CD4-positive, alpha-beta T cell treated with Interleukin-21 for 1 hour (primary cell): ENCODE measurements around the gene GRAMD2B.
"Not testable (repeated sequence)": the region's sequence is repeated elsewhere in the genome, so short reads cannot be mapped to it uniquely, and the experiment has no call there.

Source experiments
- DNase-seq: peaks from one replicate; pipeline ENCODE4 v3.0.0-alpha.2; 2020

Gene GRAMD2B

GRCh38 chr5:126516133-126516532 is 92.9 kb downstream of the GRAMD2B start:
- no peak for DNase-seq

GRCh38 chr5:126516852-126517251 is 93.6 kb downstream of the GRAMD2B start:
- DNase-seq, result no peak

DNA sequence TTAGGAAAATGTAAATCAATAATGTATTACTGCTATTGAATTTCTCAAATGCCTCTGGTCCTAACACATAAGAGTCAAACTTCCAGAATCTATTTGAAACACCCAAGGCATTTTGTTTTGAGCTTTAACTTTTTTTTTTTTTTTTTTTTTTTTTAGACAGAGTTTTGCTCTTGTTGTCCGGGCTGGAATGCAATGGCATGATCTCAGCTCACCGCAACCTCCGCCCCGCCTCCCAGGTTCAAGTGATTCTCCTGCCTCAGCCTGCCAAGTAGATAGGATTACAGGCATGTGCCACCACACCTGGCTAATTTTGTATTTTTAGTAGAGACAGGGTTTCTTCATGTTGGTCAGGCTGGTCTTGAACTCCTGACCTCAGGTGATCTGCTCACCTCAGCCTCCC is 96.0 kb downstream of the GRAMD2B start:
- not testable (repeated sequence) for DNase-seq

GRCh38 chr5:126519637-126520592 is 96.7 kb downstream of the GRAMD2B start:
- no peak for DNase-seq

DNA sequence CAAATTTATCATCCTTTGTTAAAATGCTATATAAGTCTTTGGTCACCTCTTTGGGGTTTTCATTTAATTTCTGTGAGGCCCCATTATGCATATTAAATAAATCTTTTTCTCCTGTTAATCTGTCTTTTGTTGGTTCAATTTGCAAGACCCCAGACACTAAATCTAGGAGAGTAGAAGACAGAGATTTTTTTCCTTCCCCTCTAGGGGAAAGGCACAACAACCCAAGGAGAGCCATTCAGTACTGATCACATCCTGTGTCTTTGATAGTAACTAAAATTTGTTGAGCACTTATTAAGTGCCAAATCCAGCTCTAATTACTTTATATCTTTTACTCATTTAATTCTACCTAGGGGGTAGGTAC is 97.4 kb downstream of the GRAMD2B start:
- DNase-seq, result no peak

DNA sequence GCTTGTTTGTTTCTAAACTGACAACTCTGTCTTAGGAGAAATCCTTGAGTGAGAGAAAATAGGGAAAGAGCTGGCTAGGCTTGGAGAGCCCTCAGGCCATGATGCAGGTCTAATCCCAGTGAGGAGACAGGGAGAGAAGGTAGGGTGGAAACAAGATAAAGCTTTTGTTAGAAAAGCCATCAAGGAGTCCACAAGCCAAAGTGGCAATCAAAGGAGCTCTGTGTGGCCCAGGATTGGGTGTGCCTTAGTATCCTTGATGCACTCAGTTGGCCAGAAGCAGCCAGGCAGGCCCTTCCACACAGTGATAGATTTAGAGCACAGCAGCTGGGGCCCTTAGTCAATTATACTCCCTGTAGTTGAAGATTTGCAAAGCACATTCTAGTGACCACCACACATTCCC is 97.9 kb downstream of the GRAMD2B start:
- DNase-seq, result no peak

GRCh38 chr5:126523818-126524510 is 100.8 kb downstream of the GRAMD2B start:
- DNase-seq, result no peak

DNA sequence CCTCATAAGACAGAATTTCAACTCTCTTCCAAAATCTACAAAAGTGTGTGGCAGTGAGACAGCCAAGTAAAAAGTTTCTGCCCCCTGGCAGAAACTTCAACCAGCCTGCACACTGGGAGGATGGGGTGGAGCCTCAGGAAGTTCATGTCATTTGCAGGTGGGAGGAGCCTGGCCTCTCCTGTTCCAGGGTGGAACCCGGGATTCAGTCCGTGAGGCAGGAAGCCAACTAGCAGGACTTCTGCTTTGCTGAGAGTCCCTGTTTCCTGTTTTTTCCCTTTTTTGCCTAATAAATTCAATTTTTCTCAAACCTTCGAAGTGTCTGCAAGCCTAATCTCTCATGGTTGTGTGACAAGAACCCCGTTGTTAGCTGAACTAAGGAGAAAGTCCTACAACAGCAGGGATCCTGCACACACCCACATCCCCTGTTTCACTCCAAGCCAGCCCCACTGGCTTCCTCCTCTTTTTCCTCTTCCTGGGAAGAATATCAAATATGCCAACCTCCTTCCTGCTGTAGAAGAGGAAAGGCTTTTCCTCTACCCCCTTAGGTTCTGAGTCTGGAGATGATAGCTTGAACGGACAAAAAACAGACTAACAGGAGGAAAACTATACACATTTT is 102.5 kb downstream of the GRAMD2B start:
- DNase-seq, result no peak

DNA sequence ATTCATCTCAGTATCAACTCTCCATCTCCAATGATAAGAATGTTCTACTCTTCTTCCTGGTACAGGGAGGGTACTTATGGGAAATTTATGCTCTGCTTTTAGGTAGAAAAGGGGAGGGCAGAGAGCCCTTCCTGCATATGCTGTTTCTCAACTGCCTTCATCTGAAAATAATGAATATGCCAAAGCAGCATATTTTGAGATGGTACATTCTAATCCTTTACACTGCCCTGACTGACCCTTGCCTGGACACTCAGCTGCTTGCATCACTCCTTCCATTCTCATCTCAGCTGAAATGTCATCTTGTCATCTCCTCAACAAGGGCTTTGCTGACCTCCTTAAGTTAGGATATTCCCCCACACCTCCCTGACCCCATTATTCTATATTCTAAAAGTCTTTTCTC is 103.3 kb downstream of the GRAMD2B start:
- DNase-seq, result no peak

GRCh38 chr5:126527158-126527557 is 103.9 kb downstream of the GRAMD2B start:
- no peak for DNase-seq

DNA sequence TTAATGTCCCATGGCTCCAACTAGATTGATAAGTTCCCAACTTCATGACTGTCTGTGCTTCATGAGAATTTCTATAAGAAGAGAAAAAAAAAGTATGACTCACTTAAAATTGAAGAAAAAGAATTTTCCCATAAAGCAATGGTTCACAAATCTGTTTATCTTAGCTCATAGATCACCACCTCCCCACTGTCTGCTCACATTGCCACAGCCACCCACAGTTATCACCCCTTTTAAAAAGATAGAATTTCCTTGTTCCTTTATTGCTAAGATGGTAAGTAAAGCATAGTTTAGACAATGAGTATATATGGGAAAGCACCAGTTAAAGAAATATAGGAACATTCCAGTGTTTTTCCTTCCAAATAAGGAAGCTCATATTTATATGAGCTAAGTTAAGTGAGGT is 104.7 kb downstream of the GRAMD2B start:
- no peak for DNase-seq

- no peak for DNase-seq
Measured at GRCh38 chr5:126531543-126532120, 108.4 kb downstream of the GRAMD2B start.

DNA sequence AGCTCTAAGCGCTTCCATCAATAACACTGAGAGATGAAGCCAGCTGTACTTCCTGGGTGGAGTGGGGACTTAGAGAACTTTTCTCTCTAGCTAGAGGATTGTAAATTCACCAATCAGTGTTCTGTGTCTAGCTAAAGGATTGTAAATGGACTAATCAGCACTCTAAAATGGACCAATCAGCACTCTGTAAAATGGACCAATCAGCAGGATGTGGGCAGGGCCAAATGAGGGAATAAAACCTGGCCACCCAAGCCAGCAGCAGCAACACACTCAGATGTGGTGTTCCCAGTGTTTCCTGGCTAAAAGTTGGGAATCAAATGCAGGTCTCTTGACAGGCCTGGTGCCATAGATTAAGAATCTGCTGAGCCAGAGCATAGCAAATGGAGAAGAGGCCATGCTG is 111.3 kb downstream of the GRAMD2B start:
- no peak for DNase-seq

DNA sequence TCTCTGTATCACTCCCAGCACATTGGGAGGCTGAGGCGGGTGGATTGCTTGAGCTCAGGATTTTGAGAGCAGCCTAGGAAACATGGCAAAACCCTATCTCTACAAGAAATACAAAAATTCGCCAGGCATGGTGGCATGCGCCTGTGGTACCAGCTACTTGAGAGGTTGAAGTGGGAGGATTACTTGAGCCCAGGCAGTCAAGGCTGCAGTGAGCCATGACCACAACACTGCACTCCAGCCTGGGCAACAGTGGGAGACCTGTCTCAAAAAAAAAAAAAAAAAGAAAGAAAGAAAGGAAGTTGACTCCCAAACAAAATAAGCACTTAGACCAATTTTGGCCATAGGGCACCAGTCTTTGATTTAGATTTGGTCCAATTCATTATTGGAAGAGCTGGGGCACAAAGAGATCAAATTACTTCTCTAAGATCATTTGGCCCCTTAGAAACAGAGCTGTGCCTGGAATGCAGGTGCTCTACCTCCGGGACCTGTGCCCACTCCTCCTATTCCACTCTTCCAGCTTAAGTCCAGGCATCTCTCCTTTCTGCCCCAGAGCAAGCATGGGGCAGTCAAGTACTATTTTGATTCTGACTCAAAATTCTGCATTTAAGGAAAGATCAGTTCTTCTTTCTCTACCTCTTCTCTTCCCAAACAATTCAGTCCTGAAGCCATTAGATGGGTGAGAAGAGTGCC is 112.8 kb downstream of the GRAMD2B start:
- no peak for DNase-seq

DNA sequence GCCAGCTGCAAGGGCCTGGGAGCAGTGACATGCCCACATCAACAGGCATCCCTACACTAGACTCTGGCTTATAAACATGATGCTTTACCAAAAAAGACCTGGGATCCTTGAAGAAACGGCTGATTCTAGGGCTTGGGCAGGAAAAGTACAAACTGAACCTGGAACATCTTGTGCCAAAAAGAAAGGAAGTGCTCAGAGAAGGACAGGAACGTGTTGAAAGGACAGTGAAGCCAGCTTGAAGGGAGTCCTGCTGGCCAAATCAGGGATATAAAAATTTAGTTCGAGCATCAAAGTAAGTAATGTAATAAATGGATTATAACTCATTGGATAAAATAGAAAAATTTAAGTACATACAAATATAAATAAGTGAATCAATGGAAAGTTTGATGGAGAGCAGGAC is 113.7 kb downstream of the GRAMD2B start:
- DNase-seq, result no peak

DNA sequence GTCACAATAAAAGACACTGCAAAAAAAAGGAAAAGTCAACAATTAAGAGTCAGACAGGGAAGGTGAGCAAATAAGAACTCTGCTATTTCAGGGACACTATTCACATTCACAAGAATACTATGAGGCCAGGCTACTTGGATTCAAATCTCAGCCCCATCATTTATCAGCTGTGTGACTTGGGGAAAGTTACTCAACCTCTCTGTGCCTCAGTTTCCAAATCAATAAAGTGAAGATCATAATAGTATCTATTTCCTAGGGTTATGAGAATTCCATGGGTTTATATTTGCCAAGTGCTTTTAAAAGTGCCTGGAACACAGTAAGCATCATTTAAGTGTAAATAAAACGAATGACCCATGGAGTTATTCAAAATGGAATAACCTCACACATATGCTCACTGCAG is 115.4 kb downstream of the GRAMD2B start:
- DNase-seq, result no peak

DNA sequence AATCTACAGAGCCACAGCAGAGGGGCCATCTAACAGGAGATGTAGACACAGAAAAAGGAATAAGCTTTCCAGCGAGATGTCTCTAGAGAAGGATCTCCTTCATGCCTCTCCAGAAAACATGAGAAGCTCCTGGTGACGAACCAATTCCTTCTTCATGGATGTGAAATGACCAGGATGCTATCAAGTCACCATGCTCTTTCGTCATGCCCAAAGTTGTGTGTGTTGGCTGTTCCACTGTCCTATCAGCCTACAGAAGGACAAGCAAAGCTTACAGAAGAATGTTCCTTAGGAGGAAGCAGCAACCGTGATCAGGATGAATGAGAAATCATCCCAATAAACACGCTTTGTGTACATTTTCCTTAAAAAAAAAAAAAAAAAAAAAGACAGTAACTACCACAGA is 117.4 kb downstream of the GRAMD2B start:
- DNase-seq, result no peak

- DNase-seq, result no peak
Measured at GRCh38 chr5:126542441-126542840, 119.2 kb downstream of the GRAMD2B start.

DNA sequence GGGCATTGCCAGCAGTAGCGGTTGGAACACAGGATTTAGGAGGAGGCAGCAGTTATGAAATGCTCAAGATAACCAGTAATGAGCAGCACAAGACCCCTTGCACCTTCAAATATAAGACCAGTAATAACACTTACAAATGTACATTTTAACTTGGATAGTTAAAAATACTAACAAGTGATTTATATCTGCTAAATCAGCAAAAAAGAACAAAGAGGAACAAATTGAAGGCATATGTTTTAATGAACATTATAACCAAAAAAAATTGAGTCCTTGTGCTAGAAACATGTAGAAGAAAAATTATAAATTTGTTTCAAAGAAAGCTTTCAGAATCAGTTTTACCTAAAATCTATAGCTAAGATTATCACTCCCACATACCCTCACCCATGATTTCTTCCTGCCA is 119.8 kb downstream of the GRAMD2B start:
- DNase-seq, result no peak

DNA sequence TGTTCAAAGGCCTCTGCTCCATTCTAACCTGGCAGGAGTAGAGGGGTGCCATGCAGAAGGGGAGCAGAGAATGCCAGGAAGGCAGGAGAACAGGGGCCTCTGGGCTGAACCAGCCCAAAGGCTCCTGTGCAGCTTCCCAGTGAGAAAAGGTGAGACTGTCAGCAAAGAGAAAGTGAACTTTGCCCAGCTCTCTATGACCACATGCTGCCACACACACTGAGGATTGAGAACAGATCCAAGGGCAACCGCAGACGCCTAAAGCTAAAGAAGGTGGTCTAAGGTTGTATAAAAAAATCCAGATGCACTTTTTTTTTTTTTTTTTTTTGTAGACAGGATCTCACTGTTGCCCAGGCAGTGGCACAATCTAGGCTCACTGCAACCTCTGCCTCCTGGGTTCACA is 120.5 kb downstream of the GRAMD2B start:
- no peak for DNase-seq
